ENCODE measurements around the gene ESYT2. TPM values are rescaled to one million over a fixed set of nuclear protein-coding genes. Genes with fewer than 3 reads are reported as not detected.

ESYT2 gene
- total RNA-seq, 4 donors from 2014 or later, result 209 to 286 (median 230) TPM

DNA sequence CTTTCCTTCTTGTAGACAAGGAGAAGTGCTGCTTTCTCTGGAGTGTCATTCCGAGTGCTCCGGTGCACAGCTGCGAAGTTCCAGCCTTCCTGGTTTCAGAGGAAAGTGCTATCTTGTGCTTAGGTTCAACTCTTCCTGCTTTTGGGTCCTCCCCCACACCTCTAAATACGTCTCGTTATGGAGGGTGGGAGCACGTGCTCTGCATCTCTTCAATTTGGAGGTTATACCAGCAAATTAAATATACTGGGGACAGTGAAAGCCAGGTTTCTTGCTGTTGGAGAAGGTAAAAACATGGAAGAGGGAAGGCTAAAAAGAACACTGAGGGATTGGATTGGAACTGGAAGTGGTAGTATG lies 2.4 kb upstream of the ESYT2 start:
- no peak for ATAC-seq

DNA sequence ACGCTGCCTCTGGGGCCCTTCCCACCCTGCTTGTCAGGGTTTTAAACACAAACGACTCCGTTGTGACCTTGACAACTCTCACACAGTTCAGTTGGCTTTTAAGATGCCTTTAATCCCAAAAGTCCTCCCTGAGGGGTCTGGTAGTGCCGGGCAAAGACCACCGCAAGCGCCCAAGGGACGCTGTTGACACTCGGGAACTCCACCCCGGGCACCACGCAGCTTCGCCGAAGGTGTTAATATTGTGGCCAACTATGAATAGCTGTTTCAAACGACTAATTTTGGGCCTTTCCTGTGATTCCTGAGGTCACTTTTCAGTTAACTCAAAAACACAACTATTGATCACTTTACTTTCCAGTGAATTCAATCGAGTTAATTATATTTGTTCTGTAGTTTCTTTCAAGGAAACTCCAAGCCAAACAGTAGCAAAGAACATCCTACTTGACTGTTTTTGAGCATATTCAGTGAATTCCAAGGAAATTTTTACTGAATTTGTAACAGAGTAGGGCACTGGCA lies 958 bp upstream of the ESYT2 start:
- Histone ChIP-seq H3K27ac (peak overlapping the region; percentile 95 to 100 (median 98)), H3K27me3 (no peaks in the 10 kb centered on the region), H3K4me3 (peak overlapping the region; percentile 62 to 70), H3K36me3 (peaks cover 0 to 6% of the 10 kb centered on the region in 2 donors), H3K9me3 (no peaks in the 10 kb centered on the region), H3K4me1 (peaks cover 0 to 35% (median 15%) of the 10 kb centered on the region in 3 donors)
- ATAC-seq, result no peak
- TF ChIP-seq POLR2AphosphoS5 (IDR thresholded peaks at IDR 0.05) (no peak), POLR2A (IDR thresholded peaks at IDR 0.05) (no peak), EP300 (IDR thresholded peaks at IDR 0.05) (no peak)
- TF ChIP-seq, protein P1, sequence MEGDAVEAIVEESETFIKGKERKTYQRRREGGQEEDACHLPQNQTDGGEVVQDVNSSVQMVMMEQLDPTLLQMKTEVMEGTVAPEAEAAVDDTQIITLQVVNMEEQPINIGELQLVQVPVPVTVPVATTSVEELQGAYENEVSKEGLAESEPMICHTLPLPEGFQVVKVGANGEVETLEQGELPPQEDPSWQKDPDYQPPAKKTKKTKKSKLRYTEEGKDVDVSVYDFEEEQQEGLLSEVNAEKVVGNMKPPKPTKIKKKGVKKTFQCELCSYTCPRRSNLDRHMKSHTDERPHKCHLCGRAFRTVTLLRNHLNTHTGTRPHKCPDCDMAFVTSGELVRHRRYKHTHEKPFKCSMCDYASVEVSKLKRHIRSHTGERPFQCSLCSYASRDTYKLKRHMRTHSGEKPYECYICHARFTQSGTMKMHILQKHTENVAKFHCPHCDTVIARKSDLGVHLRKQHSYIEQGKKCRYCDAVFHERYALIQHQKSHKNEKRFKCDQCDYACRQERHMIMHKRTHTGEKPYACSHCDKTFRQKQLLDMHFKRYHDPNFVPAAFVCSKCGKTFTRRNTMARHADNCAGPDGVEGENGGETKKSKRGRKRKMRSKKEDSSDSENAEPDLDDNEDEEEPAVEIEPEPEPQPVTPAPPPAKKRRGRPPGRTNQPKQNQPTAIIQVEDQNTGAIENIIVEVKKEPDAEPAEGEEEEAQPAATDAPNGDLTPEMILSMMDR (IDR thresholded peaks at IDR 0.05), result no peak
- WGBS, 2 donors (ENCODE audit: low coverage in 1 of 2), result 0% methylated on average over 2 to 7 of the region's 14 CpGs

More for the DNA sequence above, 2.4 kb upstream of the ESYT2 start:
- Histone ChIP-seq H3K27me3 (no peaks in the 10 kb centered on the region), H3K4me1 (peaks cover 0 to 21% (median 12%) of the 10 kb centered on the region in 3 donors), H3K36me3 (peaks cover 0 to 1% of the 10 kb centered on the region in 2 donors), H3K4me3 (no peak overlapping the region), H3K27ac (no peak overlapping the region), H3K9me3 (no peaks in the 10 kb centered on the region)
- TF ChIP-seq POLR2AphosphoS5 (IDR thresholded peaks at IDR 0.05), result no peak
- TF ChIP-seq, protein P1 (IDR thresholded peaks at IDR 0.05), result no peak
- no peak for TF ChIP-seq POLR2A (IDR thresholded peaks at IDR 0.05)
- no peak for TF ChIP-seq EP300 (IDR thresholded peaks at IDR 0.05)
- WGBS, 2 donors (ENCODE audit: low coverage in 1 of 2), result 74 to 95% methylated on average over 3 to 5 of the region's 6 CpGs

DNA sequence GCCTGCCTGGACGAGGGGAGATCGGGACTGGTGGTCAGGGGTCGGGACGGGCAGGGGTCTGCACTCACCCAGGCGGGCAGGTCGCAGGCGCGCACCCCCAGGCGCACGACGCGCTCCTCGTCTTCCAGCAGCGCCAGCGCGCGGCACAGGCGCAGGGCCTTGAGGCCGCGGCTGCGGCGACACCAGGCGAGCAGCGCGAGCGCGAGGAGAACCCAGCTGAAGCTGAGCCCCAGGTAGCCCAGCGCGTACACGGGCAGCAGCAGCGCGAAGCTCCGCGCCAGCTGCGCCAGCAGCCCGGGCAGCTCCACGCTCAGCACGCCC lies 328 bp downstream of the ESYT2 start:
- ATAC-seq, result peak; percentile 64
- H3K9me3 ChIP-seq, result no peaks in the 10 kb centered on the region
- peak overlapping the region; percentile 95 to 100 (median 98) for H3K27ac ChIP-seq
- peaks cover 0 to 48% (median 25%) of the 10 kb centered on the region in 3 donors for H3K4me1 ChIP-seq
- peaks cover 0 to 6% of the 10 kb centered on the region in 2 donors for H3K36me3 ChIP-seq
- TF ChIP-seq POLR2AphosphoS5 (IDR thresholded peaks at IDR 0.05) (no peak), EP300 (IDR thresholded peaks at IDR 0.05) (no peak)
- TF ChIP-seq, protein P1 (IDR thresholded peaks at IDR 0.05), result peak in 1 of 4 experiments; percentile 24
- peak overlapping the region; percentile 70 to 90 for H3K4me3 ChIP-seq
- no peaks in the 10 kb centered on the region for H3K27me3 ChIP-seq
- WGBS, 2 donors (ENCODE audit: low coverage in 1 of 2), result no CpG with 5 or more reads among the region's 38 CpGs

DNA sequence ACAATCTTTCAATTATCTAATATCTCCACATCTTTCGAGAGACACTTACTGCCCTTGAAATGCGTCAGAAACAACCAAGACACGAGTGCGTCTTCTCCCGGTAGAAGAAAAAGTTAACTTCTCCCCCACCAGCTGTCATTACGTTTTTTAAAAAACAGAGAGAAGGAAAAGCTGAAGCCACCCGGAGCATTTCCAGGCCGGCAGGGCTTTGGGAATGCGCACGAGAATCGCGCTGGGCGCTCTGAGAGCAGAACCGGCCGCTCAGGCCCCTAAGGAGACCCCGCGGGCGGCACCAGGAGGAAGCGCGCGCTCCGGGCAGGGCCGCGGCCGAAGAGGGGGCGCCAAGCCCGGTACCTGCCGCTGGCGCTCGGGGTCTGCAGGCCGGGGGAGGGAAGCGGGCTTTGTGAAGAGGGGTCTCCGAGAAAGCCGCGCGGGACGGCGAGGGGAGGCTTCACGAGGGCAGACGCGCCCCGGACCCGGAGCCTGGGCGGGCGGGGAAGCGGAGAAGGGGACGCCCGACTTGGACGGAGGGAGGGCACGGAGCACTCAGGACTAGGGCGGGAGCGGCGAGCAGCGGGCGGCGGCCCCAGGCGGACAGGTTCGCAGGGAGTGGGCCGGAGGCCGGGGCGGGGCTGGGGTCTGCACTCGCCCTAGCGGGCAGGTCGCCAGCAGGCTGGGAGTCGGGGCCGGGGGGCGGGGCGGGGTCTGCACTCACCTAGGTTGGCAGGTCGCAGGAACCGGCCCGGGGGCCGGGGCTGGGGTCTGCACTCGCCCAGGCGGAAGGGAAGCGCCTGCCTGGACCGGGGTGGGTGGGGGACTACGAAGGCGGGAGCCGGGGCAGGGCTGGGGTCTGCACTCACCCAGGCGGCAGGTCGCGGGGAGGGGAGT lies 932 bp downstream of the ESYT2 start:
- Histone ChIP-seq H3K9me3 (no peaks in the 10 kb centered on the region), H3K27me3 (no peaks in the 10 kb centered on the region), H3K36me3 (peaks cover 0 to 6% of the 10 kb centered on the region in 2 donors), H3K27ac (peak overlapping the region; percentile 95 to 100 (median 98)), H3K4me3 (peak overlapping the region; percentile 70 to 90), H3K4me1 (peaks cover 0 to 54% (median 25%) of the 10 kb centered on the region in 3 donors)
- WGBS, 2 donors (ENCODE audit: low coverage in 1 of 2), result 0% methylated on average over 5 to 8 of the region's 82 CpGs
- TF ChIP-seq, protein P1 (IDR thresholded peaks at IDR 0.05), result peak in 1 of 4 experiments; percentile 13
- TF ChIP-seq POLR2A (IDR thresholded peaks at IDR 0.05), result peak in 1 of 2 donors; percentile 27
- no peak for TF ChIP-seq EP300 (IDR thresholded peaks at IDR 0.05)
- TF ChIP-seq POLR2AphosphoS5 (IDR thresholded peaks at IDR 0.05), result no peak
- peak; percentile 1 for ATAC-seq
